Measurements from ENCODE around the gene TRIO. TPM values are rescaled to one million over a fixed set of nuclear protein-coding genes. Genes with fewer than 3 reads are reported as not detected.
A peak's percentile ranks its signal among the peaks of the same experiment; 100 is the strongest.

TRIO gene
- polyA plus RNA-seq, 1 donor from 2014 or later, result 8.5 TPM

DNA sequence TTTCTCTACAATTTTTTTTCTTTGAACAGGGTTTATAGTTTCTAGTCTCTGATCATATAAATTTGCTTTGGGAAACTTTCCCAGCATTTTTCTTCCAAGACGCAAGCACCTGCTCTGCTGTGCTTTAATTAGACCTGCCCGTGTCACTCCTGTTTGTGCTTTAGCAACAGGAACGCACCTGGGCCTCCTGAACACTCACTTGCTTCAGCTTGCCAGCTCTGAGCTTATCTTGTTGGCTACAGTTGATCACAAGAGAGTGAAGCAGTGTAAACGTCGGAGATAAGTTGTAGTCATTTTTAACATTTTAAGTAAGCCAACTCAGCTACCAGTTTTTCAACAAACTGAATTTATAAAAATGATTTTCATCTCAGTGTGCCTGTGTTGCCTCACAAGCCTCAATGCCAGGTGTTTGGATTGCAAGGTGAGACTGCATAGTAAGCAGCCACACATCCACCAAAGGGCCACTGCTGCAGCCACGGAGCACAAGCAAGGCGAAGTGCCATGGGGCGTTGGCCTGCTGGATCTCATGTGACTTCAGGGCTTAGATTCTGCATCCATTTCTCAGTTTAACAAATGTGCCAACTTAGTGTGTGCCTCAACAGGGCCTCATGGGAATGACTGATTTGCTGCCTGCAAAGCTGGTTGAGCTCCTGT, 166.9 kb downstream of the TRIO start:
- no peak overlapping the region for H3K4me3 Mint-ChIP-seq
- H3K27ac Mint-ChIP-seq, result peak overlapping the region in 1 of 3 donors; percentile 33
- peaks cover 5% of the 10 kb centered on the region for H3K36me3 Mint-ChIP-seq
- no peaks in the 10 kb centered on the region for H3K27me3 Mint-ChIP-seq
- H3K9me3 Mint-ChIP-seq, result no peaks in the 10 kb centered on the region
- peaks cover 0 to 1% (median 0%) of the 10 kb centered on the region in 3 donors for H3K4me1 Mint-ChIP-seq

DNA sequence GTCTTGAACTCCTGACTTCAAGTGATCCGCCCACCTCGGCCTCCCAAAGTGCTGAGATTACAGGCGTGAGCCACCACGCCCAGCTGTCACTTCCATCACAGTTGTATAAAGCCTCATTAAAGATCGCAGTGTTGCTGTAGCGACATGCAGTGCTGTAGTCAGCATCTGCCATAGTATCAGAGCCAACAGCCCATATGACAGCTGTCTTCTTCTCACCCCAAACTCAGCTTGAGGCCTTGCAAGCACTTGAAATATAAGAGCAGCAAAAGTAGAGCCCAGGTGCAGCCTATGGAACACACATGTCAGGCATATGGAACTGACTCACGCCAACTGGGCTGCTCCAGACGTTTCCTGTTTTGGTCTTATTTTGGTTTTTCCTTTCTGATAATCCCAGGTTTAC, 167.8 kb downstream of the TRIO start:
- no peak overlapping the region for H3K4me3 Mint-ChIP-seq
- H3K36me3 Mint-ChIP-seq, result peaks cover 5% of the 10 kb centered on the region
- peaks cover 0 to 1% (median 0%) of the 10 kb centered on the region in 3 donors for H3K4me1 Mint-ChIP-seq
- no peaks in the 10 kb centered on the region for H3K9me3 Mint-ChIP-seq
- no peak overlapping the region for H3K27ac Mint-ChIP-seq
- H3K27me3 Mint-ChIP-seq, result no peaks in the 10 kb centered on the region

DNA sequence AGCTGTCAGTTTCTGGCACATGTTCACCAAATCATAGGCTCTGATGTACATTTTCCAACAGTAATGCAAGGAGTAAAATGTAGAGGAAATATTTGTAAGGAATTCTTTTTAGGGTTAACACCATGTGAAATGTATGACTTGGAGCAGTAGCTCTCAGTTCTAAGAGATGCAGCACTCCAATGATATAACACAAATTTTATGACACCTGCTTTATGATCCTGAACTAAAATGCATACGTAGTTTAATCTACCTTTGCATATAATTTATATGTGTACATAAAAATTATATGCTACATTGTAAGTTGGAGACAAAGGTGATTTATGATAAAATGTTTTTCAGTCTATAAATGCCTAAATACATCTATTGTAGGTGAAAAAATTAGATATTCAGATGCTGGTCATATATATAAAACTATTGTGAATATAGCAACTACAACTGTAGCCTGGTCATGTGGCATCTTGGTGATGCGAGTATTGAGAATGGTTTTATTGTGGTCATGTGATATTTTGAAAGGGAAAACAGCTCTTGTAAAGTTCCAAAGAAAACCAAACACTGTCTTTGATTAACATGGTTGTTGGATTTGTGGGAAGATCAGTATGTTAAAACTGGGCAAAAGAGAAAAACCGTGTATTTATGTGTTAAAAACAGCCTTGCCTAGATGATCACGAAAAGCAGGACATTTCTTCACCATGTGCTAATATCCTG, 171.0 kb downstream of the TRIO start:
- Mint-ChIP-seq H3K36me3 (peaks cover 5% of the 10 kb centered on the region), H3K4me1 (peaks cover under 1 to 2% (median under 1%) of the 10 kb centered on the region in 3 donors), H3K27ac (no peak overlapping the region), H3K4me3 (no peak overlapping the region), H3K27me3 (no peaks in the 10 kb centered on the region), H3K9me3 (no peaks in the 10 kb centered on the region)

DNA sequence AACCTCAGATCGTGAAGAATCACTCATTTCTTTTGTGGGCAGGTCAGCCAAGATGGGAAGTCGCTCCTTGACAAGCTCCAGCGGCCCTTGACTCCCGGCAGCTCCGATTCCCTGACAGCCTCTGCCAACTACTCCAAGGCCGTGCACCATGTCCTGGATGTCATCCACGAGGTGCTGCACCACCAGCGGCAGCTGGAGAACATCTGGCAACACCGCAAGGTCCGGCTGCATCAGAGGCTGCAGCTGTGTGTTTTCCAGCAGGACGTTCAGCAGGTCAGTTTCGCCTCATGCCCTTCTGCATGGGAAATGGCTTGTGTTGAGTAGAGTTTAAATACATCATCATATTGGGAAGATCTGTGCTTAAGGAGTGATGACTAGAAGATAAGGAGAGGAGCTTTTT, 173.3 kb downstream of the TRIO start:
- Mint-ChIP-seq H3K27ac (no peak overlapping the region), H3K9me3 (no peaks in the 10 kb centered on the region), H3K4me1 (peaks cover 1 to 8% (median 4%) of the 10 kb centered on the region in 3 donors), H3K4me3 (no peak overlapping the region), H3K36me3 (peaks cover 5% of the 10 kb centered on the region), H3K27me3 (no peaks in the 10 kb centered on the region)

DNA sequence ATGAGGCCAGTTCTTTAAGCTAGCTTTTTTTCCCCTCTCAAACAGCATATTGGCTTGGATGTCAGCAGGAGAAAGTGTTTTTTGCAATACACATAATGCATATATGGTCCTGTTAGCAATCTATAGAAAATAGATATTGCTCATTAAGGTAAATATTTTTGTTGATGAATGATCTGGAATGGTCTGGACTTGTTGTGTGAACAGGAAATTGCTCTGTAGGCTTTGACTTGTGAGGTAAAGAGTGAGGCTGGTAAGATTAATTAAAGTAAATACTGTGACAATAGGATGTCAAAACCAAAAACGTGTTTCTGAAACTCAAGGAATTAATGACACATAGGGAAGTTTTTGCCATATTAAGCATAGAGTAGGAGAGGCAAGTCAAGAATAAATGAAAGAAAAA, 176.0 kb downstream of the TRIO start:
- no peaks in the 10 kb centered on the region for H3K27me3 Mint-ChIP-seq
- H3K36me3 Mint-ChIP-seq, result peaks cover 11% of the 10 kb centered on the region
- H3K9me3 Mint-ChIP-seq, result no peaks in the 10 kb centered on the region
- H3K4me1 Mint-ChIP-seq, result peaks cover 1 to 8% (median 4%) of the 10 kb centered on the region in 3 donors
- no peak overlapping the region for H3K4me3 Mint-ChIP-seq
- no peak overlapping the region for H3K27ac Mint-ChIP-seq

DNA sequence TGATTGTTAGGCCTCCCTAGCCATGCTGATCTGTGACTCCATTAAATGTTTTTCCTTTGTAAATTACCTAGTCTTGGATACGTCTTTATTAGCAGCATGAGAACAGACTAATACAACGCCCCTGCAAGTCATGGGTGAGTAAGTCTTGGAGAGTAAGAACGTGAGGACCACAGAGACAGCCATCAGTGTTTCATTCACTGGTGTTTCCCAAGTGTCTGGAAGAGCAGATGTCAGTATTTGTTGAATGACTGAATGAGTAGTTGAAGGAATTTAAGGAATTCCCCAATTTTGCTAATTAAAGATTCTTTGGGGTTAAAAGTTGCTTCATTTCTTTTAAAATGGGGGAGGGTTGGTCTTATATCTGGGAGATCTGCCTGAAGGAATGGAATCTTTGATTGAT, 178.8 kb downstream of the TRIO start:
- H3K27ac Mint-ChIP-seq, result no peak overlapping the region
- peaks cover 1 to 12% (median 6%) of the 10 kb centered on the region in 3 donors for H3K4me1 Mint-ChIP-seq
- H3K36me3 Mint-ChIP-seq, result peaks cover 10% of the 10 kb centered on the region

DNA sequence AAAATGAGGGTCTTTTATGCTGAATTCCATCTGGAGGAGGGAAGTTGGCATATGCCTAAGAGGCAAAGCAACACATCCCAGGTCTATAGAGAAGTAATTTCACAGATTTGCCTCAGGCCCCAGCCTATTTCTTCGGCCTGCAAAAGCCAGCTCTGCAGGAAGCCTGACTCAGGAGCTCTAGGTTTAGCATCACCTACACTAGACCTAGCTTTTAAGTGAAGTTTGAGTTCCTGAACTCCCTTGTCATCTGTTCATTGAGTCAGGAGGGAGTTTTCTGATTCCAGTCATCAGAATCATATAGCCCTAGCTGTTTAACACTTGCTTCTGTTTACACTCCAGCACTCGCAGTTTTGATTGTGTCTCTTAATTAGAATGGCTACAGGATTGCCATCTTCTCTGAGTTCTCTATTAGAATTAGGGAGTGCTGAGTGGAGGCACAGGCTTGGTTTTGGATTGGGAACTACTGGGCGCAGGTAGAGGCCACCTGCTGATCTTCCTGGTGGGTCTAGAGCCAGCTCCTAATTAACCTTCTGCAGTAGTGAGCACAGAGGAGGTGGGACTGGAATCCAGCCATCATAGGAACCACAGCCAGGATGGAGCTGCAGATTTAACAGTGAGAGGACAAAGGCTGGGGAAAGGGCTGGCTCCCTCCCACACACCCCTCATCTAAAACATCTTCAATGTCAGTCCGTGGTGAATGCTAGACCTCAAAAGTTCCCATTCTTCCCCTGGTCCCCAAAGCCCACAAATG, 179.5 kb downstream of the TRIO start:
- Mint-ChIP-seq H3K27ac (no peak overlapping the region), H3K27me3 (no peaks in the 10 kb centered on the region), H3K4me3 (no peak overlapping the region), H3K36me3 (peaks cover 10% of the 10 kb centered on the region), H3K4me1 (peaks cover 1 to 12% (median 6%) of the 10 kb centered on the region in 3 donors), H3K9me3 (no peaks in the 10 kb centered on the region)

More for the DNA sequence above, 178.8 kb downstream of the TRIO start:
- Mint-ChIP-seq H3K27me3 (no peaks in the 10 kb centered on the region), H3K4me3 (no peak overlapping the region), H3K9me3 (no peaks in the 10 kb centered on the region)

DNA sequence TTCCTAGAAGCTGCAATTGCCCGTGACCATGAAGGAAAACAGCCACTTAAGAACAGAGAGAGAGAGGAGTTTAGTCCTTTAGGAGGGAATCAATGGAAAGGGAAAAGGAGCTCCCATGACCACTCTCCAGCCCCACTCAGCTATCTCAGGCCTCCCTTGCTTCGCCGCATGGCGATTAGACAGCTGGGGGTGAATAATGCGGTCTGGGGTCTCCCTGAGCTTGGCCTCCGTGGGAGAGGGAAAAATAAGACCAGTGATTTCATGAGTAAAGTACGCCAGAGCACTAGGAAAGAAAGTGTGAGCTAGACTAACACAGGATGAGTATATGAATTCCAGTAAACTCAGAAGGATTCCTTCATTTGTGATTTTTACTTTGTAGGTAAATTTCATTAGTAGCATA, 180.3 kb downstream of the TRIO start:
- H3K4me1 Mint-ChIP-seq, result peaks cover 4 to 12% (median 11%) of the 10 kb centered on the region in 3 donors
- no peak overlapping the region for H3K27ac Mint-ChIP-seq
- H3K4me3 Mint-ChIP-seq, result no peak overlapping the region
- H3K27me3 Mint-ChIP-seq, result no peaks in the 10 kb centered on the region
- H3K36me3 Mint-ChIP-seq, result peaks cover 9% of the 10 kb centered on the region
- no peaks in the 10 kb centered on the region for H3K9me3 Mint-ChIP-seq

DNA sequence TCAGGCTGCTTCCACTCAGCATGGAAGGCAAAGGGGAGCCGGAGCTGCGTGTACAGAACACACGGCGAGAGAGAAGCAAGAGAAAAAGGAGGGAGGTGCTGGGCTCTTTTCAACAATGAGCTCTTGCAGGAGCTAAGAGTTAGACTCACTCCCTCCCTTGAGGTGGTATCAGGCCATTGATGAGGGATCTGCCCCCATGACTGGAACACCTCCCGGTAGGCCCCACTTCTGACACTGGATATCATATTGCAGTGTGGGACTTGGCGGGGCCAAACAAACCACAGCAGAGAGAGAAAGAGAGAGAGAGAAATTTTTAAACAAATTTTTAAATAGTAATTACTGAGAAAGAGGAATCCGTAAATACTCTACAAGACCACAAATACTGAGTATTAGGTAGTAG, 182.2 kb downstream of the TRIO start:
- peaks cover 9% of the 10 kb centered on the region for H3K36me3 Mint-ChIP-seq
- H3K4me1 Mint-ChIP-seq, result peaks cover 13 to 20% (median 14%) of the 10 kb centered on the region in 3 donors
- no peak overlapping the region for H3K27ac Mint-ChIP-seq
- no peaks in the 10 kb centered on the region for H3K27me3 Mint-ChIP-seq
- H3K4me3 Mint-ChIP-seq, result peak overlapping the region in 1 of 4 donors; percentile 34
- H3K9me3 Mint-ChIP-seq, result no peaks in the 10 kb centered on the region

DNA sequence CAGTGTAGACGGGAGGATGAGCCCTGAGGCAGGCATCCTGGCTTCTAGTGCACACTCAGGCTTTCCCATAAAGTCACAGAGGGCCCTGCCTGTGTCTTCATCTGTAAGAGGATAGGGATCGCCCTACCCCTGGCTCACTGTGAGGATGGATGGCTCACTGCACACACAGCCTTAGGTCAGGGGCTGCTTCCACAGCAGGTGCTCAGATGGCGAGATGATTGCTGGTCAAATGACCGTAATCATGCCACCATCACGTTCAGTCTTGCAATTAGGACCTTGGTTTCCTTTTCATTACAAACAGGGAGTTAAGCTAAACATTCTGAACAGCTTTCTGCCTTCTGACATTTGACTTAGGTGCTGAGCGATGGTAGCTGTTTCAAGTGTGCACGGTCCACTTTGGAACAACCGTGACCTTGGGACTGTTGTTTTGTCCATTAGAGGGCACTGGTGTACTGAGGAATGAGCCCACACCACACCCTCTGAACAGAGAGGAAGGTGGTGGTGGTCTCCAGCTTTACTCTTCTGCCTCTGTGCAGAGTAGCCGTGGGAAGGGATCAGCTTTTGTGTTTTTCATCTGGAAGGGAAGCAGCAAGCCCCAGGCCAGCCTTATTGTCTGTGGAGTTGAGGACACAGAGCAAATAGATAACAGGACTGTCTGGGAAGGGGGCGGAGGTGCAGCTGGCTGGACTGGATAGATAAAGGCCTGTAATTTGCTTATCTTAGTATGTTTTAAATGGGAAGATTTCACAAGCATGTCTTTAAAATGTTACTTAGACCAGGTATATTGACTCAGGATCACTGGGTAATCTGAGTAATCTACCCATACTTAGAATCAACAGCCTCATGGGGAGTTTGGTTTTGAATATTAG, 183.1 kb downstream of the TRIO start:
- Mint-ChIP-seq H3K4me3 (no peak overlapping the region), H3K36me3 (peaks cover 9% of the 10 kb centered on the region), H3K4me1 (peaks cover 22 to 28% (median 22%) of the 10 kb centered on the region in 3 donors), H3K27me3 (no peaks in the 10 kb centered on the region), H3K9me3 (no peaks in the 10 kb centered on the region), H3K27ac (peak overlapping the region in 1 of 3 donors; percentile 40)

DNA sequence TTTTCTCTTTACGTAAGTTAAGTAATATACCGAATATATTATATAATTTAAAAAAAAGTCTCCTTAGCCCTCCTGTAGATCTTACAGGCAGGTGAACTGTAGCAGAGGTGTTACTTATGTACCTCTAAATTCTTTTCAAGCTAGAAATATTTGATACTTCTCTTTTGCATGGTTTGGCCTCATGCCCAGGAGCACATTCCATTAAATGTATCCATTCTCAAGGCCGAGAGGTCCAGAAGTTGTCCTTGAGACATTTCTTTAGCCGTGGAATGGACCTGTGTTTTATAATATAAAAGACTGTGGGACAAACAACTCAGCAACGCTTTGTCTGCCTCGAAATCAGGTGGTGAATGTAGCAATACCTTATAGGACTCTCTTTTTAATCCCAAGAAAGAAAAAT, 184.5 kb downstream of the TRIO start:
- Mint-ChIP-seq H3K27ac (no peak overlapping the region), H3K9me3 (no peaks in the 10 kb centered on the region), H3K27me3 (no peaks in the 10 kb centered on the region), H3K4me1 (peaks cover 29 to 36% (median 32%) of the 10 kb centered on the region in 3 donors), H3K4me3 (no peak overlapping the region), H3K36me3 (peaks cover 2% of the 10 kb centered on the region)

DNA sequence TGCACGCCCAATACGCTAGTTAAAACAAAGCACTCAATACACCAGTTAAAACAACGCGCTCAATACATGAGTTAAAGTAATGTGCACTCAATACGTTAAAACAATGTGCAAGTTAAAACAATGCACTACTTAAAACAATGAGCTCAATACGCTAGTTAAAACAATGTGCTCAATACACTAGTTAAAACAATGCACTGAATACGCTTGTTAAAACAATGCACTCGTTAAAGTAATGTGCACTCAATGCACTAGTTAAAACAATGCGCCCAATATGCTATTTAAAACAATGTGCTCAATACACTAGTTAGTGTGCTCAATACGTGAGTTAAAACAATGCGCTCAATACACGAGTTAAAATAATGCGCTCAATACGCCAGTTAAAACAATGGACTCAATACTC, 185.0 kb downstream of the TRIO start:
- no peaks in the 10 kb centered on the region for H3K27me3 Mint-ChIP-seq
- H3K4me1 Mint-ChIP-seq, result peaks cover 29 to 39% (median 32%) of the 10 kb centered on the region in 3 donors
- H3K36me3 Mint-ChIP-seq, result peaks cover 2% of the 10 kb centered on the region
- no peaks in the 10 kb centered on the region for H3K9me3 Mint-ChIP-seq
- H3K4me3 Mint-ChIP-seq, result no peak overlapping the region
- H3K27ac Mint-ChIP-seq, result no peak overlapping the region

DNA sequence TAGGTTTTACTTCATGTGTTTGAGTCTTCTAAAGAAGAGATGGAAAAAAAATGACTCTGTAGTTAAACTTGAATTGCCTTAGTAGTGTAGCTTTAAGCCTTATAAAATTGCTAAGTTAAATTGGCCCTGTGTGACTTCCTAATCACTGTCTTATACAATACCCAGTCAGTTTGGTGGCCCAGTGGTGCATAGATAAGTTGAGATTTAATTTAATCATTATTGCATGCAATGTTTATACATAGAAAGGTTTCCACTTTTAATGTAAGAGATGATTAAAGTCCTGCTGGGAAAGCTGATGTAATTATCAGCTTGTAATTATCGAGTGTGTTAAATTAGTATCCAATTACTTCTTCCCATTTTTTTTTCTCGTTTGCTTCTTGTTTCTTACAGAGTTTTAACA, 187.1 kb downstream of the TRIO start:
- Mint-ChIP-seq H3K4me3 (peak overlapping the region in 1 of 4 donors; percentile 59), H3K27me3 (no peaks in the 10 kb centered on the region), H3K36me3 (peaks cover 4% of the 10 kb centered on the region), H3K9me3 (no peaks in the 10 kb centered on the region), H3K4me1 (peaks cover 29 to 42% (median 37%) of the 10 kb centered on the region in 3 donors), H3K27ac (peak overlapping the region in 1 of 3 donors; percentile 18)

DNA sequence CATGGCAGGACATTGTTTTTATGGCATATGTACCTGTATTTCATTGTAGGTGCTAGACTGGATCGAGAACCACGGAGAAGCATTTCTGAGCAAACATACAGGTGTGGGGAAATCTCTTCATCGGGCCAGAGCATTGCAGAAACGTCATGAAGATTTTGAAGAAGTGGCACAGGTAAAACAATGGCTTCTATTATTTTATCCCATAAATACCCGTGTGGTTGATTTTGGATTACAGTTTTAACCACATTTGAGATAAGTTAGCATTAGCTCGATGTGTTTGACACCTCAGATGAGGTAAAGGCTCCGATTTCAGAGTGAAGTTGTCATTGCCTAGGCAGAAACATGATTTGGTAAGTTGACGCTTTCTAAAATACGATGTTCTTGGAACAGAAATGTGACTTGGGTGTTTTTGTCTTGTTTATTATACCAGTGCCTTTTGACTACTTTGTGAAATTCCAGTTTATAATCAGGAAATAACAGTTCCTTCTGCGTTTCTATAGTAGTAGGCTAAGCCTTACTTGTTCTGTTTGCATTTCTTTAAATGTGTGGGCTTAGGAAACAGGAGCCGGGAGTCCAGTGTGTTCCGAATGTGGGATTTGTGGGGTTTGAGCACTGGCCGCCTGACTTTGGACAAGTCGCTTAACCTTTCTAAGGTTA, 187.7 kb downstream of the TRIO start:
- peaks cover 29 to 42% (median 37%) of the 10 kb centered on the region in 3 donors for H3K4me1 Mint-ChIP-seq
- H3K4me3 Mint-ChIP-seq, result peak overlapping the region in 1 of 4 donors; percentile 59
- H3K36me3 Mint-ChIP-seq, result peaks cover 5% of the 10 kb centered on the region
- no peaks in the 10 kb centered on the region for H3K27me3 Mint-ChIP-seq
- peak overlapping the region; percentile 6 to 73 (median 18) for H3K27ac Mint-ChIP-seq
- no peaks in the 10 kb centered on the region for H3K9me3 Mint-ChIP-seq

All from IgD-negative memory B cell (primary cell).